ENCODE results near the gene IRGC.

GRCh38 chr19:43727593-43727853, 11.6 kb downstream of the IRGC start:
- no peak for TF ChIP-seq FOSL1 (tag; conservative IDR thresholded peaks at IDR 0.05)
- no peak for TF ChIP-seq NUFIP1 (IDR thresholded peaks at IDR 0.05; ENCODE audit: partially characterized antibody)
- no peak for TF ChIP-seq SRSF1 (IDR thresholded peaks at IDR 0.05; ENCODE audit: low read depth, low read length)
- TF ChIP-seq CTCF (IDR thresholded peaks at IDR 0.05 in 2 of 3, conservative IDR thresholded peaks at IDR 0.05 in 1 of 3; ENCODE audit: insufficient read depth in 2 of 3, low read depth in 1 of 3, low read length in 3 of 3) = no peak
- TF ChIP-seq MAFG (tag; conservative IDR thresholded peaks at IDR 0.05) = no peak
- no peak for TF ChIP-seq ZNF232 (CRISPR knock-in tag; IDR thresholded peaks at IDR 0.05)
- no peak for TF ChIP-seq BCLAF1 (IDR thresholded peaks at IDR 0.05; ENCODE audit: borderline replicate concordance in 1 of 2, control insufficient read depth in 1 of 2, low read depth in 2 of 2, low read length in 1 of 2)
- no peak for TF ChIP-seq TFAP4 (CRISPR knock-in tag; IDR thresholded peaks at IDR 0.05; ENCODE audit: borderline replicate concordance)
- no peak for TF ChIP-seq SP2 (IDR thresholded peaks at IDR 0.05; ENCODE audit: extremely low read depth, low read depth, low read length, poor library complexity, severe bottlenecking)

Data from K562 (cell line).